K562 treated with DMSO at 1 percent for 4 hours (cell line): Measurements from ENCODE around the gene APC2. TPM values are rescaled to one million over a fixed set of nuclear protein-coding genes. Genes with fewer than 3 reads are reported as not detected.

Experiments
- total RNA-seq: library from RNA; unstranded; fragments of 300-600 nt; gene quantifications from 2 replicates; pipeline ENCODE4 v1.2.3, GENCODE V29; 2022; ENCODE audit not compliant: insufficient read depth

The APC2 gene, protein sequence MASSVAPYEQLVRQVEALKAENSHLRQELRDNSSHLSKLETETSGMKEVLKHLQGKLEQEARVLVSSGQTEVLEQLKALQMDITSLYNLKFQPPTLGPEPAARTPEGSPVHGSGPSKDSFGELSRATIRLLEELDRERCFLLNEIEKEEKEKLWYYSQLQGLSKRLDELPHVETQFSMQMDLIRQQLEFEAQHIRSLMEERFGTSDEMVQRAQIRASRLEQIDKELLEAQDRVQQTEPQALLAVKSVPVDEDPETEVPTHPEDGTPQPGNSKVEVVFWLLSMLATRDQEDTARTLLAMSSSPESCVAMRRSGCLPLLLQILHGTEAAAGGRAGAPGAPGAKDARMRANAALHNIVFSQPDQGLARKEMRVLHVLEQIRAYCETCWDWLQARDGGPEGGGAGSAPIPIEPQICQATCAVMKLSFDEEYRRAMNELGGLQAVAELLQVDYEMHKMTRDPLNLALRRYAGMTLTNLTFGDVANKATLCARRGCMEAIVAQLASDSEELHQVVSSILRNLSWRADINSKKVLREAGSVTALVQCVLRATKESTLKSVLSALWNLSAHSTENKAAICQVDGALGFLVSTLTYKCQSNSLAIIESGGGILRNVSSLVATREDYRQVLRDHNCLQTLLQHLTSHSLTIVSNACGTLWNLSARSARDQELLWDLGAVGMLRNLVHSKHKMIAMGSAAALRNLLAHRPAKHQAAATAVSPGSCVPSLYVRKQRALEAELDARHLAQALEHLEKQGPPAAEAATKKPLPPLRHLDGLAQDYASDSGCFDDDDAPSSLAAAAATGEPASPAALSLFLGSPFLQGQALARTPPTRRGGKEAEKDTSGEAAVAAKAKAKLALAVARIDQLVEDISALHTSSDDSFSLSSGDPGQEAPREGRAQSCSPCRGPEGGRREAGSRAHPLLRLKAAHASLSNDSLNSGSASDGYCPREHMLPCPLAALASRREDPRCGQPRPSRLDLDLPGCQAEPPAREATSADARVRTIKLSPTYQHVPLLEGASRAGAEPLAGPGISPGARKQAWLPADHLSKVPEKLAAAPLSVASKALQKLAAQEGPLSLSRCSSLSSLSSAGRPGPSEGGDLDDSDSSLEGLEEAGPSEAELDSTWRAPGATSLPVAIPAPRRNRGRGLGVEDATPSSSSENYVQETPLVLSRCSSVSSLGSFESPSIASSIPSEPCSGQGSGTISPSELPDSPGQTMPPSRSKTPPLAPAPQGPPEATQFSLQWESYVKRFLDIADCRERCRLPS (N-terminal part only)
- total RNA-seq, result 0.83 and 1.6 TPM in 2 replicates

DNA sequence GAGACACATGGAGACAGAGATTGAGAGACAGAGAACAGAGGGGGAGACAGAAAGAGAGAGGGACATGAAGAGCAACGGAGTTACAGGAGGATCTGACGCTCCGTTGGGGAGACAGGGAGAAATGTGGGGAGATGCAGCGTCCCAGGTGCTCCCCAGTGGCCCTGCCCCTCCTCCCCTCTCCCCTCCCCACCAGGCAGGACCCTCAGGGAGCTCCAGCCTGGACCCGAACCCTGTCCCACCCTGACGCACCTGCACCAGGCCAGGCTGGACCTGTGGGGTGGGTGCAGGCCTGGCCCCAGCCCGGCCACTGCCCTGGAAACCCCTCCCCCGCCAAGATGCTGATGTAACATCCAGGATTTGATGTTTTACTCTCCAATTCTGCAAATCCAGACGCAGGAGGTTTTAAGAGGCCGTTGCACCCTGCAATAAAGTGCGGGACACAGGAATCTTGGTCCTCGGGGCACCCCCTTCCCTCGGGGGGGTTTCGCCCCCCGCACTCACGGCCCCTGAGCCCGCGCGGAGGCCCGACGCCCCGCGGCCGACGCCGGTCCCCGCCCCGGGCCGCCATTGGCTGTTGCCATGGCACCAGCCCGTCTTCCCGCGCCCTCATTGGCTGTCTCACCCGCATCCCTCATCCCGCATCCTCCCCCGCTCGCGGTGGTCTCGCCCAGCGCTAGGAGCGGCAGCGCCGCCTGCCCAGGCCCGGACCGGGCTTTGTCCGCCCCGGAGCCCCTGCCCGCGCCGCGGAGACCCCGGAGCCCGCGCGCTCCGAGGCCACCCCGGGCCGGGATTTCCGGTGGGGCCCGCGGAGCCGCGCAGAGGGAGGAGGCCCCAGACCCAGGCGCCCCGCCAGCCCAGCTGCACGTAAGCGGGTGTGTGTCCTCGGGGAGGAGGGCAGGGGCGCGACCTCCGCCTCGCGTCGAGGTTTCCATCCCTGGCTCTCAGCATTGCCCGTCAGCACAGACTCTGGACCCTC is at the start of gene APC2:
TSS of gene APC2 (plus strand) at position 655 of the 976 bp plus-strand sequence. CDS start 2,881 bp downstream, outside the sequence.

DNA sequence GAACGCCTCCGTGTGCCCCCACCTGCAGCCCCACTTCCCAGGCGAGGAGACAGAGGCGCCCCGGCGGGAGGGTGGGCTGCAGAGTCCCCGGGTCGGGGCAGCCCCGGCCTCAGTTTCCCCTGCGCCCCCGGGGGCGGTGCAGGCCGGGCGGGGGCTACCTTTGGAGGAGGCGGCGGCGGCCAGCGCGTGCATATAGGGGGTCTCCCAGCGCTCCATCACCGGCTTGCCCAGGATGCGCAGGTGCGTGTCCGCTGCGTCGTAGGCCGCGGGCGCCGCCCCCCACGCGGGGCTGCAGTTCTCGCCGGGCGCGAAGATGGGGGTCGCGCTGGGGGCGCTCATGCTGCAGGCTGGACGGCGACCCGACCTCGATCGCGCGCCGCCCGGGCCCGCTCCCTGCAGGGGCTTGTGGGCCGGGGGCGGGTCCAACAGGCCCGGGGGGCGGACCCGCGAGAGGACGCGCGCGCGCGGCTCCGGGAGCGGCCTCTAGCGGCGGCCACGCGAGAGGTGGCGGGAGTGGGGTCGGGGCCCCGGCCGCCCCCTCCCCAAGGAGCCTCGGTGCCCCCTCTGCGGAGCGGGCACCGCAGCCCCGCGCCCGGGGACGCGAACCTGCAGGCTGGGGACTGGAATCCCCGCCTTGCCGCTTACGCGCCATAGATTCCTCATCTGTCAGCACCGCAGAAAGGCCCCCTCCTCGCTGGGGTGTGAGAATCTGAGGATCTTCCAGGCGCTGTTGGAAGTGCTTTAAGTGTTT is 48.6 kb upstream of the APC2 start, which contains the start of gene GAMT:
TSS of gene GAMT (minus strand) at position 405 of the 751 bp plus-strand sequence. CDS start at position 339, 66 bp downstream.

DNA sequence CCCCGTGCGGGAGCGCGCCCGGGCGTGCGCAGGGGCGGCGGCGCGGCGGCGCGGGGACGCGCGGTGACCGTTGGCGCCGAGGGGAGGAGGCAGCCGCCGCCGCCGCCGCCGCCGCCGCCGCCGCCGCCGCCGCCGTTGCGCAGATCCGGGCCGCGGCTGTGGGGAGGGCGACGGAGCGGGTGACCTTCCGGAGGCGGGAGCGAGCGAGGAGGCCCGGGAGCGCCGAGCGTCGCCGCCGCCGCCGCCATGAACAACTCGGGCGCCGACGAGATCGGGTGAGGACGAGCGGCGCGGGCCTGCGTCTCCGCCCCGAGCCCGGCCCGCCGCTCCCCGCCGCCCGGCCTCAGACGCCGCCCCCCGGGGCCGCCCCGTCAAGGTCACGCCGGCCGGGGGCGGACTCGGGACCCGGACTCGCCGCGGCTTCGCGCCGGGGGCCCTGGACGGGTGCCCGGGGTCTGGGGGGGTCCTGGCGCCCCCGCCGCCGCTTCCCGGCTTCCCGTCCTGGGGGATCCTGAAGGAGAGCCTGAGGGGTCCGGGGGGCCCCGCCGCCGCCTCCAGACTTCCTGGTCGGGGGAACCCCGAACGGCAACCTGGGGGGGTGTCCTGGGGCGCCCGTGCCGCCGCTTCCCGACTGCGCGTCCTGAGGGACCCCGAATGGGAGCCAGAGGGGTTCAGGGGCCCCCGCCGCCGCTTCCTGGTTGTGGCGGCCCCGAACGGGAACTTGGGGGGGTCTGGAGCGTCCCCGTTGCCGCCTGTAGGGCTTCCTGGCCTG is 42.2 kb upstream of the APC2 start, which contains the start of gene DAZAP1:
TSS of gene DAZAP1 (plus strand) at position 59 of the 772 bp plus-strand sequence. CDS start at position 247, 188 bp downstream.

DNA sequence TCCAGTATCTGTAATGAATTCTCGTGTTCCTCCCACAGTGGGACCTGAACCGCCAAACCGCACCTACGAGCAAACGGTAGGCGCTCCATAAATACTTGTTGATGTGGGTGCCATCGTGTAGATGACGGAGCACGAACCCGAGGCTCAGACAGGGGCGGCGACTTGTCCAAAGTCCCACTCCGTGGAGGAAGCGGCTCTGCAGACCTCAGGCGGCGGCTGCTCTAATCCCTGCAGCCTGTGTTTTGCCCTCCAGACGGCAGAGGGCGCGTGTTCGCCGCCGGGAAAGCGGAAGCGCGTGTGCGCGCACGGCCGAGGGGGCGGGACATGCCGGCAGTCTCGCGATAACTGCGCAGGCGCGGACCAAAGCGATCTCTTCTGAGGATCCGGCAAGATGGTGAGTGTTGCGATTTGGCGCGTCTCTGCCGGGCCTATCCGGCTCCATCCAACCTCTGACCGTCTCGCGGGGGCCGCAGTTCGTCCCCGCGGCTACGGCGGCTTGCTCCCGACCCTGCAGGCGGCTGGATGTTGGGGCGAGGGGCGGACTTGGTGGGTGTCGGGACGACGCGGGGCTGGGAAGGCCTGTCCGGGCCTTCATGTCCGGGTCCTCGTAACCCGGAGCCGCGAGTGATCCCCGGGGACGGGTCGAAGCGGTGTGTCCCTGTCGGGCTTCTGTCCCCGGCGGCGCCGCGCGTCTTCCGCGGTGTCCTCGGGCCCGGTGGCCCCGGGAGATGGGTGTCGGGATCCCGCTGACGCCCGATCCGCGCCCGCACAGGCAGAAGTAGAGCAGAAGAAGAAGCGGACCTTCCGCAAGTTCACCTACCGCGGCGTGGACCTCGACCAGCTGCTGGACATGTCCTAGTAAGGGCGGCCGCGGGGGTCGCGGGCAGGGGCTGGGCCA is 11.6 kb upstream of the APC2 start, which contains the start of gene RPS15:
TSS of gene RPS15 (plus strand) at position 362 of the 898 bp plus-strand sequence. CDS start at position 392, 30 bp downstream.

DNA sequence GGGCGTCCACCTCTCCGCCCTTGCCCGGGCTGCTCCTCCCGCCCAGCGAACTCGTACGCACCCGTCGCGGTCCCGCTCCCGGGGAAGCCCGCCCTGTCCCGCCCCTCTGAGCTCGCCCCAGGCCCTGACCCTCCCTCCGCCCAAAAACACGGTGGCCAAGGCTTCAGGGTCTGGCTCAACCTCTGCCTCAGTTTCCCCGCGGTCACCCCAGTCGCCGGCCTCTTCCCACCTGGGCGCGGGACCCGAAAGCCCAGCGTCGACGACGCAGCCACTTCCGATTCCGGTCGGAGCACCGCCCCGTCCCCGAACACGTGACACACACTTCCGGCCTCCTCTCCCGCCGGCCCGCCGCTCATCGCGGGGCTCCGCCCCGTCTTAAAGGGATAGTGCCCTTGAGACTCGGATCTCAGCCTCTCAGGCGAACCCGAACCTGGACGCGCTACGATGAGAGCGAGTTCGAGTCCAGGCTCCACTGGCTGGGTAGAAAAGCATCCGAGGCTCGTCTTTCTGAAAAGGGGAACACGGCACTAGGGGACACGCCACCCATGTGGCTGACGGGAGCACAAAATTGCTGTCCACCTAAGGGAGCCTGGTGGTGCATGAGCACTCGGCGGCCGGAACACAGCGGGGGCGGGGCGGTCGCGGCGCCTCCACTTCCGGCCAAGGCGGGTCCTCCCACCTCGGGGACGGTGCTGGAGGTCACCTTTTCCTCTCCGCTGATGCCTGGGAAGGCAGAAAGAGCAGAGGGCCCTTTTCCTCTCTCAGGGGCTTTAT is 29.2 kb downstream of the APC2 start, which contains the start of gene C19orf25:
TSS of gene C19orf25 (minus strand) at position 282 of the 774 bp plus-strand sequence. CDS start 312 bp downstream, outside the sequence.

DNA sequence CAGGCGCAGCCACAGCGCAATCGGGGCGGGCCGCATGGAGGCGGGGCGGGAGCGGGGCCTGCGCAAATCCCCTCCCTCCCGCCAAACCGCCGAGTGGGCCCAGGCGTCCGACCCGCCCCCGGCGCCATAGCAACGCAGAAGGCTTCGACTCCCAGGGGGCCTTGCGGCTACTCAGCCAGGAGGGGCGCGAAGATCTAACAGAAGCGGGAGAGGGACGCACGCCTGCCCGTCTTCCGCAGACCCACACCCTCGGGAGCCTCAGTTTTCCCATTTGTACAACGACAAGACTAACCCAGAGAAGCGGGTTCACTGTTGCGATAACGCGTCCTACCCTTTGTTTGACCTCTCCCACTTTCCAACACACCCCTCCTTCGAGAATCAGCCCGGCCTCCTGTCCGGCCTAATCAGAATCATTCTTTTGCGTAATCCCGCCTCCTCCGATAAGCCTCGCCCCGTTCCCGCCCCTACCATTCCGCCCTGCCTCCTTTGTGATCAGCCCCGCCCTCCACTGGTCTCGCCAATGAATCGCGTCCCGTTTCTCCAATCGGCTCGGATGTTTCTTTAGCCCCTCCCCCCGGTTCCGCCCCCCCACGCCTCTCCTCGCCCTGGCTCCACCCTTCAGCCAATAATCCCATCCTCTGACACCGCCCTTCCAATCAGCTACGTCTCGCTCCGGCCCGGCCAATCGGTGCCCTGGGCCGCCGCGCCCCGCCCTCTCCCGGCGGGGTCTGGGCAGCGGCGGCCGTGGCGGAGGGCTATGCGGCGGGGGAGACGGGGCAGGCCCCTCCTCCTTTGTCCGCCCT is 40.6 kb downstream of the APC2 start, which contains the start of gene PCSK4:
TSS of gene PCSK4 (minus strand) at position 40 of the 803 bp plus-strand sequence. CDS start at position 36, 4 bp downstream.

DNA sequence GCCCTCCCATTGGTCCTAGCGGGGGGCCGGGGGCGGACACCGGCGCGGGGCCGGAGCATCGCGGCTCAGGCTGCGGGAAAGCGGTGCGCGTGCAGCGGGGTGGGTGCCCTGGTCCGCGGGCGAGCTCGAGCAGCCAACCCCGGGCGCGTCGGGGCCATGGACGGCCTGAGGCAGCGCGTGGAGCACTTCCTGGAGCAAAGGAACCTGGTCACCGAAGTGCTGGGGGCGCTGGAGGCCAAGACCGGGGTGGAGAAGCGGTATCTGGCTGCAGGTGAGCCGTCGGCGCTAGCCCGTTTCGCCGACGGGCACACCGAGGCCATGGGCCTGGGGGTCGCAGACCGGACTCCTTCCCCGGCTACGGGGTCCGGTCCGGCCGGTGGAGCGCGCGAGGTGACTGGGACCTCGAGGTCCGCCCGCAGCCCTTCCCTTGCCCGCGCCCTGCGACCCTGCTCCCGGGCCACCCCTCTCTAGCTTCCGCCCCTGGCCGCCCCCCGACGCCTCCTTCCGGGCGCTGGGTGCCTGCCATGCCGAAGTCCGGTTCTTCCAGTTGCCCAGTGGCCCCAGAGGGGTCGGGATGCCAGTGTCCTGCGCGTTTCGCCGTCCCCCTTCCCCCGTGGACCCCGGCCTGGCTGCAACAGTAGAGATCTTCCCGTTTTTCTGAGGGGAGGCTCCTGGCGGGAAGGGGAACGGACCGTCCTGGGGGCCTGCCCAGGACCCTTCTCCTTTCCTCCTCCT is 41.4 kb downstream of the APC2 start, which contains the start of gene REEP6:
TSS of gene REEP6 (plus strand) at position 68 of the 735 bp plus-strand sequence. CDS start at position 157, 89 bp downstream.

DNA sequence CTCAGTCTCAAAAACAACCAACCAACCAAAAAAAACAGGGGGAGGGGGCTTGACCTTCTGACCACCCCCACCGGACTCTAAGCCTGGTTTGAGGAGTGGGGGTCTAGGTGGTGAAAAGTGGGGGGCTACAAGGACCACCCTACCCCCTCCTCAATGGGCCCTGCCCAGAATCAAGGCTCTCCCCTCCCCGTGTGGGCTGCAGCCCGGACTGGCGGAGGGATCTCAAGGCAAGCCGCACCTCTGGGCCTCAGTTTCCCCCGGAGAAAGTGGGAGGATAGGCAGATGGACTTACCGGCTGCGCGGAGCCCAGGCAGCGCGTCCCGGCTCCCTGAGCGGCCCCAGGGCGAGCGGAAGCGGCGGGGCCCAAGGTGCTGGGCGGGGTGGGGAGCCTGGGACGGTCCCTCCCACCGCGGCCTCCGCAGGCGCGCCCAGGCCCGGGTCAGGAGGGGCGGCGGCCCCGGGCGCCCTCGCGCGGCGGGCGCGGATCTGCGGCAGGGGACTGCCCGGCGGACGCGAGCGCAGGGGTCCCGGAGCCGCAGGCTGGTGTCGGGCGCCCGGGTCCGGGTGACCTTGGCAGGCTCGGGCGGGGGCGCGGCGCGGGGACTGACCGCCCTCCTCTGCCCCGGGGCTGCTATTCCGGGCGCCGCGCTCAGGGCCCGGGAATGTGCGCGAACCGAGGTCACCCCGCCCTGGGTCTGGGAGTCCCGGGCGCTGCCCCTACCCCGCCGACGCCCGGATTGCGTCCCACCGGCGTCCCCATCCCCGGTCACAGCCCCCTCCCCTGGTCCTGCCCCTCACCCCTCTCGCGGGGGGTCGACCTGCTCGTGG is 63.0 kb downstream of the APC2 start, which contains the start of gene ADAMTSL5:
TSS of gene ADAMTSL5 (minus strand) at position 349 of the 828 bp plus-strand sequence. CDS start 2,076 bp downstream, outside the sequence.

Other genes starting within 250 kb of the APC2 start
- 105 and 123 TPM in 2 replicates for gene STK11, start 244.3 kb upstream of the APC2 start, total RNA-seq
- gene CBARP, start 212.1 kb upstream of the APC2 start, total RNA-seq, result 4.8 and 7.1 TPM in 2 replicates
- 424 and 456 TPM in 2 replicates for gene ATP5F1D, start 208.4 kb upstream of the APC2 start, total RNA-seq
- 48.5 and 50.6 TPM in 2 replicates for gene MIDN, start 201.5 kb upstream of the APC2 start, total RNA-seq
- gene CIRBP, start 180.8 kb upstream of the APC2 start, total RNA-seq, result 140 and 141 TPM in 2 replicates
- 81.3 and 99.5 TPM in 2 replicates for gene FAM174C, start 174.6 kb upstream of the APC2 start, total RNA-seq
- gene EFNA2, start 164.2 kb upstream of the APC2 start, total RNA-seq, result 1.2 TPM in 1 of 2 replicates, not detected in the other
- 317 and 328 TPM in 2 replicates for gene NDUFS7, start 66.2 kb upstream of the APC2 start, total RNA-seq
- gene GAMT, start 48.6 kb upstream of the APC2 start, total RNA-seq, result 44.1 and 45.1 TPM in 2 replicates
- gene DAZAP1, start 42.5 kb upstream of the APC2 start, total RNA-seq, result 151 and 156 TPM in 2 replicates
- 5,479 and 5,587 TPM in 2 replicates for gene RPS15, start 11.7 kb upstream of the APC2 start, total RNA-seq
- gene C19orf25, start 29.1 kb downstream of the APC2 start, total RNA-seq, result 37.9 and 47.6 TPM in 2 replicates
- gene PCSK4, start 40.2 kb downstream of the APC2 start, total RNA-seq, result 1.6 and 3.1 TPM in 2 replicates
- 47.8 and 52.4 TPM in 2 replicates for gene REEP6, start 41.1 kb downstream of the APC2 start, total RNA-seq
- 6.2 and 15.4 TPM in 2 replicates for gene ADAMTSL5, start 62.9 kb downstream of the APC2 start, total RNA-seq
- not detected in 2 replicates for gene PLK5, start 74.0 kb downstream of the APC2 start, total RNA-seq
- 35.2 and 40.6 TPM in 2 replicates for gene MEX3D, start 118.2 kb downstream of the APC2 start, total RNA-seq
- 102 and 118 TPM in 2 replicates for gene MBD3, start 142.7 kb downstream of the APC2 start, total RNA-seq
- gene UQCR11, start 155.3 kb downstream of the APC2 start, total RNA-seq, result 79.6 and 82.3 TPM in 2 replicates
- gene TCF3, start 202.5 kb downstream of the APC2 start, total RNA-seq, result 91.0 and 114 TPM in 2 replicates